Endodermal cell (in vitro differentiated cells): ENCODE data around the gene ENAH. TPM values are rescaled to one million over a fixed set of nuclear protein-coding genes. Genes with fewer than 3 reads are reported as not detected.
A peak's percentile ranks its signal among the peaks of the same experiment; 100 is the strongest.

Source experiments
- DNase-seq: peaks from one replicate; pipeline ENCODE4 v3.0.0-alpha.2; 2017
- H3K27ac ChIP-seq: 2 replicates; pipeline ENCODE4 v1.5.1; 2013; ENCODE audit warnings: mild to moderate bottlenecking, low read depth, low read length, moderate library complexity
- H3K27me3 ChIP-seq: 2 replicates; pipeline ENCODE4 v1.6.1; 2013; ENCODE audit warnings: mild to moderate bottlenecking, low read length, moderate library complexity; ENCODE audit not compliant: insufficient read depth, control insufficient read depth, poor library complexity, severe bottlenecking
- H3K36me3 ChIP-seq: 2 replicates; pipeline ENCODE4 v1.7.0; 2013; ENCODE audit warnings: mild to moderate bottlenecking, low read length, moderate library complexity; ENCODE audit not compliant: control insufficient read depth, insufficient read depth
- H3K4me1 ChIP-seq: one replicate; pipeline ENCODE4 v1.7.0; 2013; ENCODE audit warnings: low read length; ENCODE audit not compliant: control insufficient read depth, insufficient read depth
- H3K4me3 ChIP-seq: 2 replicates; pipeline ENCODE4 v1.5.1; 2013; ENCODE audit warnings: mild to moderate bottlenecking, low read length, moderate library complexity
- H3K9ac ChIP-seq: 2 replicates; pipeline ENCODE4 v1.6.1; 2013; ENCODE audit warnings: mild to moderate bottlenecking, low read length, moderate library complexity; ENCODE audit not compliant: poor library complexity, severe bottlenecking; ENCODE audit errors: extremely low read depth
- H3K9me3 ChIP-seq: 2 replicates; pipeline ENCODE4 v1.6.1; 2013; ENCODE audit warnings: mild to moderate bottlenecking, low read length, moderate library complexity; ENCODE audit not compliant: control insufficient read depth
- H3K27ac Mint-ChIP-seq: 2 replicates; pipeline ENCODE4 v1.8.0; 2020; ENCODE audit warnings: mixed read lengths
- H3K27me3 Mint-ChIP-seq: 2 replicates; pipeline ENCODE4 v1.8.0; 2021; ENCODE audit warnings: mild to moderate bottlenecking, mixed read lengths; ENCODE audit not compliant: insufficient read depth
- H3K36me3 Mint-ChIP-seq: 2 replicates; pipeline ENCODE4 v1.8.0; 2020; ENCODE audit warnings: low read depth, mixed read lengths
- H3K4me1 Mint-ChIP-seq: 2 replicates; pipeline ENCODE4 v1.8.0; 2020; ENCODE audit warnings: mixed read lengths
- H3K4me3 Mint-ChIP-seq: 2 replicates; pipeline ENCODE4 v1.8.0; 2020; ENCODE audit warnings: mild to moderate bottlenecking, moderate library complexity, mixed read lengths
- H3K9me3 Mint-ChIP-seq: 2 replicates; pipeline ENCODE4 v1.8.0; 2020; ENCODE audit warnings: mild to moderate bottlenecking, mixed read lengths
- CTCF ChIP-seq: fragments of 200-600 bp; sonication (generic); conservative IDR thresholded peaks from 2 replicates; pipeline ENCODE4 v1.5.0; 2021; ENCODE audit warnings: antibody characterized with exemption, mild to moderate bottlenecking
- WGBS, 2 experiments: methylation state at CpG; one replicate each; pipeline versions ENCODE4 v1.1.5 to v1.1.7; 2013; ENCODE audit warnings: missing lambda C conversion rate in 2 of 2, mixed read lengths in 1 of 2; ENCODE audit not compliant: insufficient coverage in 1 of 2, insufficient read length in 1 of 2; 5-methylcytosine and 5-hydroxymethylcytosine counted together
- total RNA-seq, 2 donors: library from RNA; stranded (reverse); fragmentation: NEBNext Ultra II Directional in 1 of 2; extraction: Animal tissue kit (Norgen Biotek cat#: 25700) in 1 of 2; gene quantifications; 2 replicates in 1 of 2; 3 replicates in 1 of 2; pipeline ENCODE4 v1.2.1, GENCODE V29; 2021

The ENAH gene
- total RNA-seq, 2 donors from 2014 or later, result 263 to 267 TPM

- Histone ChIP-seq H3K36me3 (peaks cover 72% of the 10 kb centered on the region), H3K27ac (no peak overlapping the region), H3K4me1 (no peaks in the 10 kb centered on the region), H3K9ac (no peak overlapping the region), H3K27me3 (no peaks in the 10 kb centered on the region), H3K9me3 (no peaks in the 10 kb centered on the region), H3K4me3 (no peak overlapping the region)
- TF ChIP-seq CTCF, result no peak
- no peak for DNase-seq
- peaks cover 4% of the 10 kb centered on the region for H3K4me1 Mint-ChIP-seq
- H3K27ac Mint-ChIP-seq, result no peak overlapping the region
- WGBS, 2 experiments, result 98 to 100% methylated on average over 2 to 5 of the region's 6 CpGs
- H3K27me3 Mint-ChIP-seq, result no peaks in the 10 kb centered on the region
- H3K36me3 Mint-ChIP-seq, result peaks cover 15% of the 10 kb centered on the region
- H3K9me3 Mint-ChIP-seq, result no peaks in the 10 kb centered on the region
- H3K4me3 Mint-ChIP-seq, result no peak overlapping the region
Measured at GRCh38 chr1:225524570-225524969, 128.4 kb downstream of the ENAH start.

- no peak for TF ChIP-seq CTCF
- H3K36me3 Mint-ChIP-seq, result peaks cover 25% of the 10 kb centered on the region
- no peak for DNase-seq
- 88 to 97% methylated on average over 4 of the region's 4 CpGs for WGBS, 2 experiments
- no peaks in the 10 kb centered on the region for H3K9me3 Mint-ChIP-seq
- H3K27me3 Mint-ChIP-seq, result no peaks in the 10 kb centered on the region
- Histone ChIP-seq H3K36me3 (peaks cover 72% of the 10 kb centered on the region), H3K4me1 (no peaks in the 10 kb centered on the region), H3K4me3 (no peak overlapping the region), H3K9me3 (no peaks in the 10 kb centered on the region), H3K27me3 (no peaks in the 10 kb centered on the region), H3K27ac (peak overlapping the region; percentile 36), H3K9ac (no peak overlapping the region)
- H3K27ac Mint-ChIP-seq, result no peak overlapping the region
- H3K4me1 Mint-ChIP-seq, result peaks cover 9% of the 10 kb centered on the region
- no peak overlapping the region for H3K4me3 Mint-ChIP-seq
Measured at GRCh38 chr1:225523263-225523950, 129.5 kb downstream of the ENAH start.

GRCh38 chr1:225522588-225523262 lies 130.2 kb downstream of the ENAH start:
- peaks cover 27% of the 10 kb centered on the region for H3K36me3 Mint-ChIP-seq
- no peak overlapping the region for H3K4me3 ChIP-seq
- peaks cover 72% of the 10 kb centered on the region for H3K36me3 ChIP-seq
- H3K27me3 ChIP-seq, result no peaks in the 10 kb centered on the region
- no peak for DNase-seq
- H3K9me3 ChIP-seq, result no peaks in the 10 kb centered on the region
- no peak for TF ChIP-seq CTCF
- no peak overlapping the region for H3K27ac ChIP-seq
- no peaks in the 10 kb centered on the region for H3K4me1 ChIP-seq
- no peak overlapping the region for H3K4me3 Mint-ChIP-seq
- no peak overlapping the region for H3K27ac Mint-ChIP-seq
- H3K9me3 Mint-ChIP-seq, result no peaks in the 10 kb centered on the region
- no peak overlapping the region for H3K9ac ChIP-seq
- peaks cover 9% of the 10 kb centered on the region for H3K4me1 Mint-ChIP-seq
- H3K27me3 Mint-ChIP-seq, result no peaks in the 10 kb centered on the region
- 97 to 100% methylated on average over 1 of the region's 1 CpG for WGBS, 2 experiments
